Measurements from ENCODE around the gene DNAL1. TPM values are rescaled to one million over a fixed set of nuclear protein-coding genes. Genes with fewer than 3 reads are reported as not detected.

DNAL1 gene
- total RNA-seq, 1 experiment from 2014 or later = 14.3 TPM

DNA sequence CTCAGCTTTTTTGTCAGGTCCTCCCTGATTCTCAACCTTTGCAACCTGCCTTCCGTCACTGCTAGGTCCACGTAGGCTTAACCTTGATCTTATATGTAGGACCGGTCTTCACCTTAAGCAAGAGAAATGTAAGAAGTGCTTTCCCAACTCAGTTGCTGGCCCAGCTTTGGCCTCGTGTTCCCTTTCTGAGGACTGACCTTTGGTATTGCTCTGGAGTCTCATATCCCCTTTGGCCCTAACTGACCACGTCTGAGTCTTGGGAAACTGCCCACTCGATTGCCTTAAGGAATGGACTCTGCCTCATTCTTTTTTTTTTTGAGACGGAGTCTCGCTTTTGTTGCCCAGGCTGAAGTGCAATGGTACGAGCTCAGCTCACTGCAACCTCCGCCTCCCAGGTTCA lies 24.5 kb upstream of the DNAL1 start:
- Mint-ChIP-seq H3K9me3 (peaks cover 7% of the 10 kb centered on the region; the same call in 1 of the 2 replicates), H3K4me1 (peaks cover 10% of the 10 kb centered on the region), H3K4me3 (no peak overlapping the region), H3K27me3 (ENCODE audit: low read depth) (peaks cover 14% of the 10 kb centered on the region), H3K36me3 (peaks cover 5% of the 10 kb centered on the region), H3K27ac (no peak overlapping the region)
- no peak for ATAC-seq
- CTCF ChIA-PET = no interaction called here
- TF ChIP-seq ZNF423 (CRISPR knock-in tag; IDR thresholded peaks at IDR 0.05) (no peak), GTF2I (CRISPR knock-in tag; conservative IDR thresholded peaks at IDR 0.05) (no peak), SMAD3 (CRISPR knock-in tag; IDR thresholded peaks at IDR 0.05; ENCODE audit: borderline replicate concordance) (no peak), ZNF263 (CRISPR knock-in tag; IDR thresholded peaks at IDR 0.05; ENCODE audit: low read depth) (no peak), ZNF671 (CRISPR knock-in tag; IDR thresholded peaks at IDR 0.05) (no peak), SOX15 (CRISPR knock-in tag; IDR thresholded peaks at IDR 0.05) (no peak), ETV6 (CRISPR knock-in tag; IDR thresholded peaks at IDR 0.05) (no peak), CREM (CRISPR knock-in tag; IDR thresholded peaks at IDR 0.05) (no peak), TP53 (CRISPR knock-in tag; IDR thresholded peaks at IDR 0.05) (no peak), IRF2 (CRISPR knock-in tag; IDR thresholded peaks at IDR 0.05; ENCODE audit: borderline replicate concordance, low read depth) (no peak), ZNF121 (CRISPR knock-in tag; IDR thresholded peaks at IDR 0.05) (no peak)
- TF ChIP-seq, protein P1, sequence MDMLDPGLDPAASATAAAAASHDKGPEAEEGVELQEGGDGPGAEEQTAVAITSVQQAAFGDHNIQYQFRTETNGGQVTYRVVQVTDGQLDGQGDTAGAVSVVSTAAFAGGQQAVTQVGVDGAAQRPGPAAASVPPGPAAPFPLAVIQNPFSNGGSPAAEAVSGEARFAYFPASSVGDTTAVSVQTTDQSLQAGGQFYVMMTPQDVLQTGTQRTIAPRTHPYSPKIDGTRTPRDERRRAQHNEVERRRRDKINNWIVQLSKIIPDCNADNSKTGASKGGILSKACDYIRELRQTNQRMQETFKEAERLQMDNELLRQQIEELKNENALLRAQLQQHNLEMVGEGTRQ (CRISPR knock-in tag; IDR thresholded peaks at IDR 0.05) = no peak
- TF ChIP-seq, protein P2, sequence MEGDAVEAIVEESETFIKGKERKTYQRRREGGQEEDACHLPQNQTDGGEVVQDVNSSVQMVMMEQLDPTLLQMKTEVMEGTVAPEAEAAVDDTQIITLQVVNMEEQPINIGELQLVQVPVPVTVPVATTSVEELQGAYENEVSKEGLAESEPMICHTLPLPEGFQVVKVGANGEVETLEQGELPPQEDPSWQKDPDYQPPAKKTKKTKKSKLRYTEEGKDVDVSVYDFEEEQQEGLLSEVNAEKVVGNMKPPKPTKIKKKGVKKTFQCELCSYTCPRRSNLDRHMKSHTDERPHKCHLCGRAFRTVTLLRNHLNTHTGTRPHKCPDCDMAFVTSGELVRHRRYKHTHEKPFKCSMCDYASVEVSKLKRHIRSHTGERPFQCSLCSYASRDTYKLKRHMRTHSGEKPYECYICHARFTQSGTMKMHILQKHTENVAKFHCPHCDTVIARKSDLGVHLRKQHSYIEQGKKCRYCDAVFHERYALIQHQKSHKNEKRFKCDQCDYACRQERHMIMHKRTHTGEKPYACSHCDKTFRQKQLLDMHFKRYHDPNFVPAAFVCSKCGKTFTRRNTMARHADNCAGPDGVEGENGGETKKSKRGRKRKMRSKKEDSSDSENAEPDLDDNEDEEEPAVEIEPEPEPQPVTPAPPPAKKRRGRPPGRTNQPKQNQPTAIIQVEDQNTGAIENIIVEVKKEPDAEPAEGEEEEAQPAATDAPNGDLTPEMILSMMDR (IDR thresholded peaks at IDR 0.05) = no peak
- TF ChIP-seq, protein P3, sequence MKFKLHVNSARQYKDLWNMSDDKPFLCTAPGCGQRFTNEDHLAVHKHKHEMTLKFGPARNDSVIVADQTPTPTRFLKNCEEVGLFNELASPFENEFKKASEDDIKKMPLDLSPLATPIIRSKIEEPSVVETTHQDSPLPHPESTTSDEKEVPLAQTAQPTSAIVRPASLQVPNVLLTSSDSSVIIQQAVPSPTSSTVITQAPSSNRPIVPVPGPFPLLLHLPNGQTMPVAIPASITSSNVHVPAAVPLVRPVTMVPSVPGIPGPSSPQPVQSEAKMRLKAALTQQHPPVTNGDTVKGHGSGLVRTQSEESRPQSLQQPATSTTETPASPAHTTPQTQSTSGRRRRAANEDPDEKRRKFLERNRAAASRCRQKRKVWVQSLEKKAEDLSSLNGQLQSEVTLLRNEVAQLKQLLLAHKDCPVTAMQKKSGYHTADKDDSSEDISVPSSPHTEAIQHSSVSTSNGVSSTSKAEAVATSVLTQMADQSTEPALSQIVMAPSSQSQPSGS (CRISPR knock-in tag; IDR thresholded peaks at IDR 0.05; ENCODE audit: borderline replicate concordance, low read depth) = no peak
- TF ChIP-seq, protein P4, sequence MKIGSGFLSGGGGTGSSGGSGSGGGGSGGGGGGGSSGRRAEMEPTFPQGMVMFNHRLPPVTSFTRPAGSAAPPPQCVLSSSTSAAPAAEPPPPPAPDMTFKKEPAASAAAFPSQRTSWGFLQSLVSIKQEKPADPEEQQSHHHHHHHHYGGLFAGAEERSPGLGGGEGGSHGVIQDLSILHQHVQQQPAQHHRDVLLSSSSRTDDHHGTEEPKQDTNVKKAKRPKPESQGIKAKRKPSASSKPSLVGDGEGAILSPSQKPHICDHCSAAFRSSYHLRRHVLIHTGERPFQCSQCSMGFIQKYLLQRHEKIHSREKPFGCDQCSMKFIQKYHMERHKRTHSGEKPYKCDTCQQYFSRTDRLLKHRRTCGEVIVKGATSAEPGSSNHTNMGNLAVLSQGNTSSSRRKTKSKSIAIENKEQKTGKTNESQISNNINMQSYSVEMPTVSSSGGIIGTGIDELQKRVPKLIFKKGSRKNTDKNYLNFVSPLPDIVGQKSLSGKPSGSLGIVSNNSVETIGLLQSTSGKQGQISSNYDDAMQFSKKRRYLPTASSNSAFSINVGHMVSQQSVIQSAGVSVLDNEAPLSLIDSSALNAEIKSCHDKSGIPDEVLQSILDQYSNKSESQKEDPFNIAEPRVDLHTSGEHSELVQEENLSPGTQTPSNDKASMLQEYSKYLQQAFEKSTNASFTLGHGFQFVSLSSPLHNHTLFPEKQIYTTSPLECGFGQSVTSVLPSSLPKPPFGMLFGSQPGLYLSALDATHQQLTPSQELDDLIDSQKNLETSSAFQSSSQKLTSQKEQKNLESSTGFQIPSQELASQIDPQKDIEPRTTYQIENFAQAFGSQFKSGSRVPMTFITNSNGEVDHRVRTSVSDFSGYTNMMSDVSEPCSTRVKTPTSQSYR (CRISPR knock-in tag; IDR thresholded peaks at IDR 0.05) = no peak
- TF ChIP-seq, protein P5, sequence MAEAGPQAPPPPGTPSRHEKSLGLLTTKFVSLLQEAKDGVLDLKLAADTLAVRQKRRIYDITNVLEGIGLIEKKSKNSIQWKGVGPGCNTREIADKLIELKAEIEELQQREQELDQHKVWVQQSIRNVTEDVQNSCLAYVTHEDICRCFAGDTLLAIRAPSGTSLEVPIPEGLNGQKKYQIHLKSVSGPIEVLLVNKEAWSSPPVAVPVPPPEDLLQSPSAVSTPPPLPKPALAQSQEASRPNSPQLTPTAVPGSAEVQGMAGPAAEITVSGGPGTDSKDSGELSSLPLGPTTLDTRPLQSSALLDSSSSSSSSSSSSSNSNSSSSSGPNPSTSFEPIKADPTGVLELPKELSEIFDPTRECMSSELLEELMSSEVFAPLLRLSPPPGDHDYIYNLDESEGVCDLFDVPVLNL (CRISPR knock-in tag; IDR thresholded peaks at IDR 0.05; ENCODE audit: borderline replicate concordance, low read depth) = no peak
- TF ChIP-seq, protein P6, sequence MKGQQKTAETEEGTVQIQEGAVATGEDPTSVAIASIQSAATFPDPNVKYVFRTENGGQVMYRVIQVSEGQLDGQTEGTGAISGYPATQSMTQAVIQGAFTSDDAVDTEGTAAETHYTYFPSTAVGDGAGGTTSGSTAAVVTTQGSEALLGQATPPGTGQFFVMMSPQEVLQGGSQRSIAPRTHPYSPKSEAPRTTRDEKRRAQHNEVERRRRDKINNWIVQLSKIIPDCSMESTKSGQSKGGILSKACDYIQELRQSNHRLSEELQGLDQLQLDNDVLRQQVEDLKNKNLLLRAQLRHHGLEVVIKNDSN (CRISPR knock-in tag; IDR thresholded peaks at IDR 0.05) = no peak
- DNase-seq (ENCODE audit: low spot score) = no peak
- POLR2A ChIA-PET = no interaction called here
